COR-L47 (cell line): ENCODE data around the gene CSRP2.

ENCODE experiments used
- DNase-seq: peaks from one replicate; lab custom pipeline; 2025; lab: John Stamatoyannopoulos, UW

Gene CSRP2

GRCh38 chr12:76863005-76863670, 15.7 kb downstream of the CSRP2 start:
- no peak for DNase-seq

DNA sequence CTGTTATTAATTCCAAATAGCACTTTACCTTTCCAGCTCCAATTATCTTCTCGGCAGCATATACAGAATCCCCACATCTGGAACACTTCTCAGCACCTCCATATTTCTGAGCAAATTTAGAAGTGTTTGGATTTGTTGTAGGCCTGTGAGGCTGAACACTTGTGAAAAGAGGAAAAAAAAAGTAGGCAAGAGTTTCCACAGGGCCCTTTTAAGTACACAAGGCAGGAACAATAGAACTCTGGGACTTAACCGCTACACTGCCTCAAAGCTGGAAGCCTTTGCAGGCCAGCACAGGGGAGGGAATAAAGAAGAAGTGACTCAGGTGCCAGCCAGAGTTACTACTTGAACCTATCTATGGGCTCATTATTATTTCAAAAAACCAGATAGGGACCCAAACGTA, 18.6 kb downstream of the CSRP2 start:
- no peak for DNase-seq

DNA sequence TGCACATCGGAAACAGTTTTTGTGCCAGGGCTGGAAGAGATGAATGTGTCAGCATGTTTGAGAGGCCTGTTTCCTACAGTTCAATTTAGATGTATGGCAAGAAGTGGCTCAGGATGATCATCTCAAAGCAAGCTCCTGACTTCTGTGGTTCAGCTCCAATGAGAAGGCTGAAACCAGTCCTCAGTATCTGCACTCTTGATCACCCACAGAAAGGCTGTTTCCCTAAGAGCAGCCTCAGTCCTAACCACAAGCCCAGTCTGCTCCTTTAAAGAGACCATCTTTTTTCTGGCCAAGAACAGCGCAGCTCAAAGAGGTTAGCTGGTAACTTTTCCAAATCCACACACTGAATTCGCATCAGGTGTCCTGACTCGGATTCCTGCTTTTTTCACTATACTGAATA, 19.2 kb downstream of the CSRP2 start:
- DNase-seq: no peak

DNA sequence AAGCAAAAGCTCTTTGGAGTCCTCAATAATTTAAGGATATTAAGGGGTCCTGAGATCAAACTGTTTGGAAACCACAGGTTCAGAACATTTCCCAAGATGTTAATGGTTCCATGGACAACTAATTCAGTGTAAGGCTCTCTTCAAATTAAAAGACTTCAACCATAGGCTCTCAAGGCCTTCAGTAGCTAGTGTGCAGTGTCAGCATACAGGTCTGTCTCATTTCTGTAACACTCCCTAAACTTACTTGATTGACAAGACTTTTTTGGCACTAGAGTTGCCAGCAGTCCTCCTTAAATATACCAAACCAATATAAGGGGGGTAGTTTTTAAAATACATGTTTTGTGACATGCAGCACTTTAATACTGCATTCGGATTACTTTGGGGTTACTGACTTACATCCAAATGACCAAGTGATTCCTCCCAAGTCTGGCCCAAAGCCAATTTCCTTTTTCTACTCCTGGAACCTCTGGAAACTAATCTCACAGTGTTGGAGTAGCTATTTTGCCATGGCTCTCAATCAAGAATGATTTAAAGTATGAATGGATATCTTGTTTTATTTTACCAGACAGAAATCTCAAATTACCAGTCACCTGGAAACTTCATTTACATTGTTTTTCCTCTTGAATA, 22.7 kb downstream of the CSRP2 start:
- no peak for DNase-seq

DNA sequence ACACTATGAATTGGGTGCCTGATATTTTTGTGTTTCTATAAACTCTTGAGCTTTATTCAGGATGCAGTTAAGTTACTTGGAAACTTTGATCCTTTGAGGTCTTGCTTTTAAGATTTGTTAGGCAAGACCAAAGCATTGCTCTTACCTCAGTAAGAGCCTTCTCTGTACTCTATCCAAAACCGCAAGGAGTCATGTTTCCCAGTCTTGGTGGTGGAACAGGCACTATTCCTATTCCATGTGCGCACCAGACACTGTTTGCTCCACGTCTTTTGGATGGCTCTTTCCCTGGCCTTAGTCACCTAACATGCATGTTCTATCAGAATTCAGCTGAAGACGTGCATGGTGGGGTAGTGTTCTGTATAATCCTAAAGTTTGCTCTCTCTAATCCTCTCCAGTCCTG, 23.5 kb downstream of the CSRP2 start:
- DNase-seq: no peak

DNA sequence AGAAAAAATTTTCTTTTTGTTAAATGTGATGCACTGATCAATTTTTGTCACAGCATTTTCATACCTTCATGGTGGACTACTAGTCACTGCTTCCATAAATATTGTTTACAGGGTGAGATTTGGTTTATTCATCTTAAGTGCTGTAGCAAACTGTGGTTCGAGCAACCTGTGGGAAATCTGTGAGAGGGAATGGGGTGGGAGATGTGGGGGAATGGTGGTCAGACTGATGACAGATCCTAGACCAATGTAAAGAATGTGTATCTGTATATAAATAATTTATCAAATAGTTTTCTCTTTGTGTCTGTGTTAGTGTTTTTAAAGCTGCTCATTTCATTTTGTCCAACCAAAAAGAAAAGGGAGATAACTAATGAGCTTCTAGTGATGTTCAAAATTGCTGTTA, 26.7 kb downstream of the CSRP2 start:
- DNase-seq: no peak

DNA sequence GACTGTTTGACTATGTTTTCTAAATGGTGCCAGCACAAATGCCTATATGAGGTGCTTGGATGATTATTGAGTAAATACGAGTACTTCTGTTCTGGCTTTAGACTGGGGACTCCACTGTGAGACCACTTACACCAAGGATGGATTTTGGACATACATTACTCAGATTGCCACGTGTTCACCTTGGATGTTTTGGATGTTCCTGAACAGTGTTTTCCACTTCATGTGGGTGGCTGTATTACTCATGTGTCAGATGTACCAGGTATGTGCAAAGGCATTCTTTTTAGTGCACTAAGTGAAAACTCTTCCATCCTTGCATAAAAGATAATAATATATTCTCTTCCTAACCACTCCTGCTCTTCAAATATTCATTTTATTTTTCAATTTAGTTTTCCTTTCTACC, 30.7 kb downstream of the CSRP2 start:
- DNase-seq: no peak

DNA sequence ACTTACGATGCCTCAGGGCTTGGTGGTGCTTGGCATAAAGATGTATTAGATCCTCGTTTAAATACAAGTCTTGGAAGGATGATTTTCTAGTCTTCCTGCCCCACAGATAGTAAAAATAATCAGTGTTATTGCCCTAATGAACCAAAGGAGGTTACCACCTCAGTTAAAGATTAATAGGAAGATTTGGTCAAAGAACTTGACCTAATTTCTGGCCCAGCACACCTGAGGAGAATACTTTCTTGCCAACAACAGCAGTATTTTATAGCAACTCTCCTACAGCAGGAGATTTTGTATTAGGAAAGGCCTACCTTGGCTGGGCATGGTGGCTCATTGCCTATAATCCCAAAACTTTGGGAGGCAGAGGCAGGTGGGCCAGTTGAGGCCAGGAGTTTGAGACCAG, 31.6 kb downstream of the CSRP2 start:
- DNase-seq: no peak

DNA sequence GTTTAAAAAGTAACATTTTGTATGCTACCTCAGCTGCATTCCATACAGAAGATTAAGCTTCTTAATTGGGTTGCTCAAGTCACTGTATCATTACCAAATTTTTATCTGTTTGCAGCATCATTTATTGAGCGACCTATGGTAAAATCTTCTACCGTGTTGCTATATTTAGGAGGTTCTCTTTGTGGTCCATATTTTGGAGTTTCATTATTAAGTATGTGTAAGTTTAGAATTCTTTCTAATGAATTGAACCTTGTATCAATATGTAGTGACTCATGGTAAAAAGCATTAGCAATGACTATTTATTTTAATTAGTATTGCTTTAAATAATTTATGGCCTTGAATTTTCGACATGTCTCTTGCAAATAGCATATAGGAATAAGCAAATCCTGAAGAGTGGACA, 42.2 kb downstream of the CSRP2 start:
- DNase-seq: no peak

- no peak for DNase-seq
These were observed 48.4 kb downstream of the CSRP2 start for GRCh38 chr12:76830436-76830835.

DNA sequence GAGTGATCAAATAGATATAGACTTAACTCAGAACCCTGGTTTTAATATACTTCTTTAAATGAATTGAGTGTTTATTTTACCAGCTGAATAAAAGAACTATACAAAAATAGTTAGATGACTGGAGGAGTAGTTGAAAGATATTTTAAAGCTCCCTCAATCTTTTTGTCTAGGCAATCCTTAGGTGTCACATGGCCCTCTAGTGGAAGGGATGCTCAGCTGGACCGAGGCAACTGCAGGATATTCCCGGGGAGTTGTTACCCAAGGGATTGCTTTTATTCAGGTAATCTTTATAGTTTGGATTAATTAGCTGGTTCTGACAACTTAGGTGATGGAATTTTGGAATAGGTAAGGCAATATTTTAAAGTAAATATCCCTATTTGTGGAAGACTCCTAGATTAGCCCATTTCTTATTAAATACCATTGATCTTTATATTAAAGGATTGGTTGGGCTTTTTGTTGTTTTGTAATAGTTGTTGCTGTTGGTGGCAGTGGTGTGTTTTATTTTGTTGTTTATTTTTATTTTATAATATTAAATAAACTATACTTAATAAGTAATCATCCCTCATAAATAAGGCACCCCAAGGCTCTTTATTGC, 57.8 kb downstream of the CSRP2 start:
- DNase-seq: peak; percentile 21

DNA sequence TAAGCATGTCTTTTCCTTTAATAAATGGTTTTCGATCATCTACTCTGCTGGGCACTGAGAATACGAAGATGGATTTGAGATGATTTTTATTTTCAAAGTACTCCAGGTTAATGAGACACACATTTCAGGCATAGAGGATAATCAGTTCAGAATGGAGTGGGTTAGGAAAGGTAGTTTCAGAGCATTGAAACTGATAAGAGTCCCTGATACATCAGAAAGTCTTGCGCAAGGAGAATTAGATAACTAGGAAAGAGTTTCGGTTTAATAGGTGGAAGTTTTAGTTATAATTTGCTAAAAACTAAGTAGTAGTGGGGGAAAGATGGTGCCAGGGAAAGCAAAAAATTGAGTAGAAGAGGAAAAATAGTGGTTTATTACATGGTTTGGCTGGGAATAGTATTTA, 64.8 kb downstream of the CSRP2 start:
- DNase-seq: no peak

GRCh38 chr12:76813265-76813664, 65.6 kb downstream of the CSRP2 start:
- no peak for DNase-seq

DNA sequence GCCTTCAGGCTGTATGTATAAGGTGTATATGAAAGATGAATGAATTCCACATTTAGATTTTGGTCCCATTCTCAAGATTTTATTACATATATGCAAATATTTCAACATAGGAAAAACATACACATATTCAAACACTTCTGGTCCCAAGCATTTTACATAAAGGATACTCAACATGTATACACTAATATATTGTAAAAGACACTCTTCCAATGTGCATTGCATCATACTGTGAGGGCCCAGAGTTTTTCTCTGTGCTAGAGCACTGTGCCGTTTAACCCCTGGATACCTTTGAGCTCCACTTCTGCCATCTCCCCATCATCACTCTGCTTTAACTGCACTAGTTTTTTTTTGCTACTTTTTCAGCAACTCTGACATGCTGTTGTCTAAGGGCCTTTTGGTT, 66.8 kb downstream of the CSRP2 start:
- no peak for DNase-seq

DNA sequence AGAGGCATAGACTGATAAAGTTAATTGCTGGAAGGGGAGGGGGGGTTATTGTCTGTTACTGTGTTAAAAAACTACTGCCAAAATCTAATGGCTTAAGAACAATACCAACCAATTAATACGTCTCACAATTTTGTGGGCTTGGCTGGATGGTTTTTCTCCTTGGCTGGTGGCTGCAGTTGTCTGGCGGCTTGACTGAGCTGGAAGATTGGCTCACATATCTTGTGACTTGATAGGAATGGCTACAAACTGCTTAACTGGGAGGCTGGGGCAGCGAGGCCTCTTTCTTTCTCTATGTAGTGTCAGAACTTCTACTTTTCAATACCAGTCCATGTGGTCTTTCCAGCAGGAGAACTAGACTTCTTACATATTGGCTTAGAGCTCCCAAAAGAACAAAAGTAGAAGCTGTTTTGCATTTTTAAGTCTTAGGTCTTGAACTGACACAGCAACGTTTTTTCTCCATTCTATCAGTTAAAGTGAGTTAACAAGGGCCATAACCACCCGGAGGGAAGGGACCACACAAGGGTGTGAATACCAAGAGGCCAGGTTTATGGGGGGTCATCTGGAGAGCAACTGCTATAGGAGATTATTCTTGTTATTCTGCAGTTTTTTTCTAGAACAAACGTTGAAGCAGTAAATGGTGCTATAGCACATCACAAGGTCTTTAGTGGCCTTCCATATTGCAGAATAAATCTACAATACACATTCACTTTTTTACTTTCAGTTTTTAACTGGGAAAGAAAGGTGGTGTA, 68.0 kb downstream of the CSRP2 start:
- no peak for DNase-seq
